GM10847 (cell line): ENCODE measurements around the gene FIBIN.

Experiments
- POLR2A ChIP-seq: IDR thresholded peaks from 2 replicates; pipeline ENCODE4 v1.6.1; 2011; ENCODE audit not compliant: insufficient read length; ENCODE audit errors: extremely low read depth

FIBIN gene

GRCh38 chr11:26993965-26994457, at the start of gene FIBIN:
FIBIN (plus strand) TSS chr11:26994112; CDS start chr11:26994527, 415 bp downstream.
- no peak for TF ChIP-seq POLR2A

- TF ChIP-seq POLR2A: no peak
Measured at GRCh38 chr11:26944866-26945664, 48.8 kb upstream of the FIBIN start.

- TF ChIP-seq POLR2A: no peak
Measured at GRCh38 chr11:26946257-26946716, 47.6 kb upstream of the FIBIN start.

- no peak for TF ChIP-seq POLR2A
Measured at GRCh38 chr11:26947379-26947844, 46.5 kb upstream of the FIBIN start.

GRCh38 chr11:26947904-26948639, 45.8 kb upstream of the FIBIN start:
- TF ChIP-seq POLR2A: no peak

GRCh38 chr11:26948881-26949280, 45.0 kb upstream of the FIBIN start:
- no peak for TF ChIP-seq POLR2A

- TF ChIP-seq POLR2A: no peak
Measured at GRCh38 chr11:26949846-26950245, 44.1 kb upstream of the FIBIN start.

GRCh38 chr11:26950260-26950719, 43.6 kb upstream of the FIBIN start:
- no peak for TF ChIP-seq POLR2A

- no peak for TF ChIP-seq POLR2A
Measured at GRCh38 chr11:26951809-26952515, 42.0 kb upstream of the FIBIN start.

GRCh38 chr11:26953770-26954392, 40.0 kb upstream of the FIBIN start:
- no peak for TF ChIP-seq POLR2A

- TF ChIP-seq POLR2A: no peak
Measured at GRCh38 chr11:26958005-26958701, 35.8 kb upstream of the FIBIN start.

- TF ChIP-seq POLR2A: no peak
Measured at GRCh38 chr11:26958702-26959049, 35.2 kb upstream of the FIBIN start.

GRCh38 chr11:26960281-26960680, 33.6 kb upstream of the FIBIN start:
- no peak for TF ChIP-seq POLR2A

GRCh38 chr11:26963764-26964163, 30.1 kb upstream of the FIBIN start:
- TF ChIP-seq POLR2A: no peak
